HG02588 (cell line): ENCODE measurements around the gene TTLL11.

Experiments used
- ATAC-seq: cut with Tn5 transposase; IDR thresholded peaks from one replicate; pipeline ENCODE4 v1.9.1; 2021; ENCODE audit warnings: mild to moderate bottlenecking, moderate library complexity; ENCODE audit not compliant: unreplicated experiment

TTLL11 gene

GRCh38 chr9:121861501-121862180 is 231.5 kb downstream of the TTLL11 start:
- ATAC-seq, result no peak

GRCh38 chr9:121860744-121861143 is 232.4 kb downstream of the TTLL11 start:
- no peak for ATAC-seq

GRCh38 chr9:121860213-121860612 is 232.9 kb downstream of the TTLL11 start:
- ATAC-seq, result no peak

- no peak for ATAC-seq
These were observed 233.5 kb downstream of the TTLL11 start for GRCh38 chr9:121859646-121860045.

GRCh38 chr9:121858788-121859187 is 234.3 kb downstream of the TTLL11 start:
- ATAC-seq, result no peak

- no peak for ATAC-seq
These were observed 235.2 kb downstream of the TTLL11 start for GRCh38 chr9:121857928-121858327.

GRCh38 chr9:121855476-121855875 is 237.6 kb downstream of the TTLL11 start:
- ATAC-seq, result no peak

GRCh38 chr9:121853617-121854395 is 239.3 kb downstream of the TTLL11 start:
- ATAC-seq, result no peak

GRCh38 chr9:121852651-121853616 is 240.2 kb downstream of the TTLL11 start:
- no peak for ATAC-seq

GRCh38 chr9:121852241-121852640 is 240.9 kb downstream of the TTLL11 start:
- no peak for ATAC-seq

GRCh38 chr9:121851641-121852091 is 241.4 kb downstream of the TTLL11 start:
- ATAC-seq, result no peak

- no peak for ATAC-seq
These were observed 242.7 kb downstream of the TTLL11 start for GRCh38 chr9:121850366-121850765.

- ATAC-seq, result no peak
These were observed 243.6 kb downstream of the TTLL11 start for GRCh38 chr9:121849554-121849953.

GRCh38 chr9:121844562-121844961 is 248.5 kb downstream of the TTLL11 start:
- ATAC-seq, result no peak

- ATAC-seq, result no peak
These were observed 249.0 kb downstream of the TTLL11 start for GRCh38 chr9:121844098-121844497.

- no peak for ATAC-seq
These were observed 250.5 kb downstream of the TTLL11 start for GRCh38 chr9:121842612-121842978.

- no peak for ATAC-seq
These were observed 251.1 kb downstream of the TTLL11 start for GRCh38 chr9:121841771-121842611.

- no peak for ATAC-seq
These were observed 252.0 kb downstream of the TTLL11 start for GRCh38 chr9:121840838-121841760.
